Epidermal melanocyte (primary cell): ENCODE results near the gene C17orf75.
"Not testable (repeated sequence)": the region's sequence is repeated elsewhere in the genome, so short reads cannot be mapped to it uniquely, and the experiment has no call there.

ENCODE experiments used
- DNase-seq: peaks from one replicate; pipeline ENCODE4 v3.0.0; 2011; ENCODE audit warnings: low spot score; ENCODE audit not compliant: insufficient read length

Gene C17orf75, protein sequence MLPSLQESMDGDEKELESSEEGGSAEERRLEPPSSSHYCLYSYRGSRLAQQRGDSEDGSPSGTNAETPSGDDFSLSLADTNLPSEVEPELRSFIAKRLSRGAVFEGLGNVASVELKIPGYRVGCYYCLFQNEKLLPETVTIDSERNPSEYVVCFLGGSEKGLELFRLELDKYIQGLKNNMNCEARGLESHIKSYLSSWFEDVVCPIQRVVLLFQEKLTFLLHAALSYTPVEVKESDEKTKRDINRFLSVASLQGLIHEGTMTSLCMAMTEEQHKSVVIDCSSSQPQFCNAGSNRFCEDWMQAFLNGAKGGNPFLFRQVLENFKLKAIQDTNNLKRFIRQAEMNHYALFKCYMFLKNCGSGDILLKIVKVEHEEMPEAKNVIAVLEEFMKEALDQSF

DNA sequence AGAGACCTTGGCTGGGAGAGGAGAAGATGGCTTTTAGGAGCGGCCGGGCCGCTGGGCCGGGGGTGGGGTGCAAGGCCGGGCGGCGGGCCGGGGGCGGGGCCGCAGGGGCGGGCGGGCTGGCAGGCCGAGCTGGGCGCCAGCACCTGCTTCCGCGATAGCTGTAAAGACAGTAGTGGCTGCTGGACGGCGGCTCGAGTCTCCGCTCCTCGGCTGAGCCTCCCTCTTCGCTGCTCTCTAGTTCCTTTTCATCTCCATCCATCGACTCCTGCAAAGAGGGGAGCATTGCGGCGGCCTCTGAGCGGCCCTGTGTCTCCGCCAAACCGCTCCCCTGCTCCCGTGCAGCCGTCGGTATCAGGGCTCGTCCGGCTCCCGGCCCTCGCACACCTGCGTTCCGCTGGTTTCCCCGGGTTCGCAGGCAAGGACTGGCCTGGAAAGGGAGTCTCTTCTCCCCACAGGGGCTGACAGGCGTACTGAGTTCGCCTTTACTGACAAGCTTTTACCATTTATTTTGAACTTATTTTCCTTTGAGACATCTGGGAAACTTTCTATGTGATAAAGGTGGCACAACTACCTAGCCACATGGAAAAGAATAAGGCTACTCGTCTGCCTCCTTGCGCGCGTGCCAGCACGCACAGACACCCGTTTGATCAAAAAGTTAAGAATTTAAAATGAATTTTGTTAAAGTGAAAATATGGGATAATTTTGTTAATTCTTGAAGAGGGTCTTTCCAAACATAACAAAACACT lies at the start of gene C17orf75:
TSS of gene C17orf75 (minus strand) at position 317 of the 746 bp plus-strand sequence. CDS start at position 283, 34 bp downstream.
- DNase-seq, result no peak

DNA sequence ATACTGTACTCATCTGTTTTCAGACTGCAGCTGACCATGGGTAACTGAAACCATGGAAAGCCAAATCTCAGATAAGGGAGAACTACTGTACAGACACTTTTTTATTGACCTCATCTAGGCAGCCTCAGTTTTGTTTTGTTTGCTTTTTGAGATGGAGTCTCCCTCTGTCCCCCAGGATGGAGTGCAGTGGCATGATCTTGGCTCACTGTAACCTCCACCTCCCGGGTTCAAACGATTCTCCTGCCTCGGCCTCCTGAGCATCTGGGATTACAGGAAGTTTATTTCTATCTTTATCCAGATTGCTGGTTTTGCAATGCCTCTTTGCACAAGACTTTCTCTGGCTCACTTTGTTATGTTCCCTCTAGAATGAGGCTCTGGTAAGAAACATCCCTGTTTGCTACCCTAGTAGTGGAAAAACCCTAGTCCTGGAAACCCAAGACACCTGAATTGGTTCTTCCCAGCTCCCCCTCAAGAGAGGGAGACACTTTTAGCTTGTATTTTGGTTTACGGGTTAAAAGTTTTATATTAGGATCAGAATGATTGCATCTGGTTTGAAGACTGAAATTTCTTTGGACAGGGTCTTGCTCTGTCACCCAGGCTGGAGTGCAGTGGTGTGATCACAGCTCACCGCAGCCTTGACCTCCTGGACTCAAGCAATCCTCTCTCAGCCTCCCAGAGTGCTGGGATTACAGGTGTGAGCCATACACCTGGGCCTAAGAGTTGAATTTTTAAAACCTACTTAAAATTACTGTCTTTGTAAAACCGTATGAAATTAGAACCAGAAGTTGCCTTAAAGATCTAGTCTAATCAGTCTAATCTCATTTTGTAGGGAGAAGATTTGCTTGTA lies 46.9 kb upstream of the C17orf75 start:
- no peak for DNase-seq

DNA sequence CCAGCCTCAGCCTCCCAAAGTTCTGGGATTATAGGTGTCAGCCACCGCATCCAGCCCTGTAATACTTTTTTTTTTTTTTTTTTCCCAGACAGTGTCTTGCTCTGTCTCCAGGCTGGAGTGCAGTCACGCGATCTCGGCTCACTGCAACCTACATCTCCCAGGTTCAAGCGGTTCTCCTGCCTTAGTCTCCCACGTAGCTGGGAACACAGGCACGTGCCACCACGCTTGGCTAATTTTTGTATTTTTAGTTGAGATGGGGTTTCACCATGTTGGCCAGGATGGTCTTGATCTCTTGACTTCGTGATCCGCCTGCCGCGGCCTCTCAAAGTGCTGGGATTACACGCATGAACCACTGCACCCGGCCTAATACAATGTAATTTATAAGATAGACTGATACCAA lies 46.2 kb upstream of the C17orf75 start:
- not testable (repeated sequence) for DNase-seq

GRCh38 chr17:32386844-32387243 lies 44.9 kb upstream of the C17orf75 start:
- no peak for DNase-seq

DNA sequence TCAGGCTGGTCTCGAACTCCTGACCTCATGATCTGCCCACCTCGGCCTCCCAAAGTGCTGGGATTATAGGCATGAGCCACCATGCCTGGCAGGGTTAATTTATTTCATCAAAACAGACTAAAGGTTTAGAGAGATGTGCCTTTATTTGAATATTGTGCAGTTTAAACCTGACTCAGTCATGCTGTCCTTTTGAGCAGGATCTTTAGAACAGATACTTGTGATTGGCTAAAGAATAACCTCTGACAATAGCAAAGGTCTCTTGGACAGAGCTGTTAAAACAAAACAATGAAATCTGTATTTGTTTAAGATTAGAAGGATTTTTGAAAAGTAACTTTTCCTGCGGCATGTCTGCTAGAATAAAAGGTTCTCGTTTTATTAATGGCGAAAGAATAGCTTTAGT lies 44.0 kb upstream of the C17orf75 start:
- no peak for DNase-seq

DNA sequence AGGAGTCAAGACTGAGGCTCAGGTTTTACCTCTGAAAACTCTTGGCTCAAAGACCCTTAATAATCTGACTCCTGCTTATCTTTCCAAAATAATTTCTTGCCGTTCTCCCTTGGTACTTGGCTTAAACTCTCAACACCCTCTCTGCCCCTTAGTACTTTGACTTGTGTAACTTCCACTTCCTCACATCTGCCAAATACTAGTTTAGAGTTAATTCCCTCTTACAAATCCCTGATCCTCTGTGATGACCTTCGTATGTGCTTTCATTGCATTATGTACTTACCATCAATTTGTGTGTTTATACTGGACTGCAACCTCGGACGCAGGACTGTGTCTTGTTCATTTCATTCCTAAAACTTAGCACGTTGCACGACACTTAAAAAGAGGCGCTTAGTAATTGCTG lies 43.1 kb upstream of the C17orf75 start:
- DNase-seq, result no peak

GRCh38 chr17:32383926-32384434 lies 42.0 kb upstream of the C17orf75 start:
- DNase-seq, result no peak

DNA sequence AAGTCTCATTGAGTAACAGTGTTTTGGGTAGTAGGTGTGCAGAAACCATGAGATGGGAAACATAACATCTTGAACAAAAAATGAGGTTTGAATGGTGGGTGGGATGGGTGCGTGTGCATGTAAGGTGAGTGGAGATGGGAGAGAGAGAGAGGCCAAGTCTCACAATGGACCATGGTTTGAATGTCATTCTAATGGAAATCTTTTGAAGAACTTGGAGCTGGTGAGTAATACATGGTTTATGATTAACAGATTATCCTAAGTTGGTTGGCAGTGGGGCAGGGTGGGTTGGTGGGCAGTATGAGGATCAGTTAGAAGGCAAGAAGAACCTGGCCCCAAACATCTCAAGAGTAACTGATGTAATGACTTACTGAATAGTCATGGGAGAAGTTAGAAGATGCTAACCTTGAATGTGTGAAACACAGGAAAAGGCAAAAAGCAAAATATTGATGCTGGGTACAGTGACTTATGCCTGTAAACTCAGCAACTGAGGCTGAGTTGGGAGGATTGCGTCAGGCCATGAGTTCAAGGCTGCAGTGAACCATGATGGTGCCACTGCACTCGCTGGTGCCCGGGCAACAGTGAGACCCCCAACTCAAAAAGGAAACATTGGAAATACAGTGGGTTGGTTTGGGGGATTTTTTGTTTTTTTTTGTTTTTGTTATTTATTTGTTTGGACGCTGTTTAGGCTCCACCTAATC lies 40.7 kb upstream of the C17orf75 start:
- DNase-seq, result no peak

DNA sequence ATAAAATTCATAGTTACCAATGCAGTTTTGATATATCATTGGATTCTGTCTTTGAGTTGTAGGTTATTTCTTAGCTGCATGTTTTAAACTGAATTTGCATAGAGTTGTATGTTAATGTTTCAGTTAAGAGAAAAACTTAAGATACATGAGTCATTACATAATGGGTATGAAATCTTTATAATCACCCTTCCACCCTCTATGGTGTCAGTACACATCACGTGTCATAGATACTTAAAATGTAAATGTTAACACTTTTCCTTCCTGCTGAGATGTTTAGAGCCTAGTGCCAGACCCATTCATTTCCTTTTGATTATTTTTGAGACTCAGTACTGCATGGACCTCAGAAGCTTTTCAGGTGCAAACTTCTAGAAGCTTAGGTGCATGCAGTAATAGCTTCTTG lies 28.5 kb upstream of the C17orf75 start:
- no peak for DNase-seq

- no peak for DNase-seq
These were observed 19.3 kb upstream of the C17orf75 start for GRCh38 chr17:32361270-32361669.

DNA sequence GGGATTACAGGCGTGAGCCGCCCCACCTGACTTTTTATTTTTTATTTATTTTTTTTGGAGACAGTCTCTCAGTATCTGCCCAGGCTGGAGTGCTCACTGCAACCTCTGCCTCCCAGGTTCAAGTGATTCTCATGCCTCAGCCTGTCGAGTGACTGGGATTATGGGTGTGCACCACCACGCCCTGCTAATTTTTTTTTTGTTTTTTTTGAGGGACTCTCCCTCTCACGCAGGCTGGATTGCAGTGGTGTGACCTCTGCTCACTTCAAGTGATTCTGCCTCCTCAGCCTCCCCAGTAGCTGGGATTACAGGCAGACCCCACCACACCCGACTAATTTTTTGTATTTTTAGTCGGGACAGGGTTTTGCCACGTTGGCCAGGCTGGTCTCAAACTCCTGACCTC lies 15.6 kb upstream of the C17orf75 start:
- DNase-seq, result no peak

- DNase-seq, result no peak
These were observed 14.8 kb upstream of the C17orf75 start for GRCh38 chr17:32356750-32357149.

DNA sequence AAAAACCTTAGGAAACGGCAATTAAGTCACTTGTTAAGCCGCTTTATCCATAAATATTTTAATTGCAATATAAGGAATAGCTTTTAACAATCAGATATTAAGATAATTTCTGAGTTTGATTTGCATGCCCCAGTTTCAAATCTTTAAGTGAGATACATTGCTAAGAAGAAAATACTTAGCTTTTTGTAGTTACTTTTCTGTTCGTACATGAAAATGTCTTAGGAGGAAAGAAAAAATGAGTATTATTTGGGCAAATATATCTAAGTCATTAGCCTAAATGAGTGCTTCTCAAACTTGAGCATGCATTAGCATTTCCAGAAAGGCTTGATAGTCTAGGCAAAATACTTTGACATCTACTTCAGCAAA lies 14.4 kb upstream of the C17orf75 start:
- DNase-seq, result no peak

GRCh38 chr17:32355649-32356377 lies 13.8 kb upstream of the C17orf75 start:
- DNase-seq, result no peak

DNA sequence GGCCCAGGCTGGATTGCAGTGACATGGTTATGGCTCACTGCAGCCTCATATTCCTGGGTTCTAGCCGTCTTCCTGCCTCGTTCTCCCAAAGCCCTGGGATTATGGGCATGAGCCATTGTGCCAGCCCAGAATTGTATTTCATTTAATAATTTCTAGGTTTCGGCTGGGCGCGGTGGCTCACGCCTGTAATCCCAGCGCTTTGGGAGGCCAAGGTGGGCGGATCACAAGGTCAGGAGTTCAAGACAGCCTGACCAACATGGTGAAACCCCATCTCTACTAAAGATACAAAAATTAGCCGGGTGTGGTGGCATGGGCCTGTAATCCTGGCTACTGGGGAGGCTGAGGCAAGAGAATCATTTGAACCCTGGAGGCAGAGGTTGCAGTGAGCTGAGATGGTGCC lies 10.8 kb upstream of the C17orf75 start:
- not testable (repeated sequence) for DNase-seq

DNA sequence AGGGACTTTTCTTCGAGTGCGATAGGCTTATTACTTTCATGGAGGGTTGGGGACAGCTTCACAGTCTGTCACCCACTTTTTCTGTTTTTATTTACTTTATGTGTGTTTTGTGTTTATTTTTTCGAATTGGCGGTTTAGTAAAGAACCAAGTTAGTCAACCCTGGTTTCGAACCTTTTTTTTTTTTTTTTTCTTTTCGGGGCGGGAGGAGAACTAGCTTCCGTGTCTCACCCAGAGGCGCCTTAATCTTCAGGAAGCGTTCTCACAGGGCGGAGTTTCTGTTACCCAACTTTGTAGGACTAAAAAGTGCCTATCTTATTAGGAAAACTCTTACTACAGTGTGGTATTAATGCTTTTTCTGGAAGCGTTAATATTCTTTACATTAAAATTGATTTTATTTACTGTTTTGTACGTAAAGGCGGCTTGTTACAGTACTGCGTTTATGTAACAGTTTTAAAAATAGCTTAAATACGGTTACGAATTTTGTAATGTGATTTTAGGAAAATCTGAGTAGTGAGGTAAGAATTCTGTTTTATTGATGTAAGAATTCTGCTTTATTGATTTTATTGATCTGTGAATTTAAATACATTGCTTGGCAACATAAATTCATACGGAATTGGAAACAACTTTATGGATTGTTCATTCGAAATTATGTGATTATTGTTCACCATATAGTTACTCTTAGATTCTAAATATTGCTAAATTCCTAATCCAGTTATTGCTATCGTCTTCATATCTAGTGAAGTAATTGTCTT lies 8.9 kb upstream of the C17orf75 start:
- no peak for DNase-seq

- peak; percentile 73 for DNase-seq
These were observed 8.1 kb upstream of the C17orf75 start, which contains the start of gene ZNF207 for GRCh38 chr17:32349854-32350665. TSS of gene ZNF207 (plus strand) at chr17:32350157. CDS start at chr17:32350286, 129 bp downstream.

DNA sequence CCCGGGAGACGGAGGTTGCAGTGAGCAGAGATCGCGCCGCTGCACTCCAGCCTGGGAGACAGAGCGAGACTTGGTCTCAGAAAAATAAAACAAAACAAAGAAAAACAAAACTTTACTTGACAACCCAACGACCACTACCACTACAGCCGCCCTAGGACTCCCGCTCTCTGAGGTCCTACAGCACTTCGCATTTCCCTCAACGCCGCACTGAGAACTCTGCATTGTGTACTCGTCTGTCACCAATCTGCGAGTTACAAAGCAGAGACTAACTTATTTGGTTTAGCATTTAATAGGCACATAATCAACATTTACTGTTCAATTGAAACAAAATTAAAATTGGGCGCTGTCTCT lies 7.5 kb upstream of the C17orf75 start:
- DNase-seq, result no peak

GRCh38 chr17:32348483-32348800 lies 6.5 kb upstream of the C17orf75 start:
- DNase-seq, result no peak
